Measurements from ENCODE around the gene MBD6.
"Not testable (repeated sequence)": the region's sequence is repeated elsewhere in the genome, so short reads cannot be mapped to it uniquely, and the experiment has no call there.

The MBD6 gene

GRCh38 chr12:57515408-57515933 lies 7.2 kb upstream of the MBD6 start:
- DNase-seq = no peak

- no peak for DNase-seq
Observed at GRCh38 chr12:57515934-57516541, 6.6 kb upstream of the MBD6 start.

GRCh38 chr12:57516617-57517153 lies 5.9 kb upstream of the MBD6 start:
- DNase-seq = no peak

- DNase-seq = no peak
Observed at GRCh38 chr12:57517187-57517586, 5.4 kb upstream of the MBD6 start.

- DNase-seq = not testable (repeated sequence)
Observed at GRCh38 chr12:57517718-57518117, 4.9 kb upstream of the MBD6 start.

- DNase-seq = no peak
Observed at GRCh38 chr12:57518176-57518919, 4.3 kb upstream of the MBD6 start.

GRCh38 chr12:57518920-57519795 lies 3.5 kb upstream of the MBD6 start:
- no peak for DNase-seq

GRCh38 chr12:57519796-57520052 lies 2.9 kb upstream of the MBD6 start:
- DNase-seq = peak in 1 of 2 experiments; percentile 39

- DNase-seq = peak; percentile 96 to 99
Observed at GRCh38 chr12:57520053-57520818, 2.4 kb upstream of the MBD6 start, which contains the start of gene DDIT3. Gene DDIT3 (minus strand): TSS chr12:57520514. CDS start chr12:57517406, 3,108 bp downstream.

- DNase-seq = peak in 1 of 2 experiments; percentile 48
Observed at GRCh38 chr12:57521525-57522010, 1.1 kb upstream of the MBD6 start.

GRCh38 chr12:57522887-57523705 lies 472 bp downstream of the MBD6 start:
- no peak for DNase-seq

GRCh38 chr12:57523706-57524614 lies 1.3 kb downstream of the MBD6 start:
- no peak for DNase-seq

- DNase-seq = no peak
Observed at GRCh38 chr12:57524814-57525614, 2.4 kb downstream of the MBD6 start.

GRCh38 chr12:57525615-57526383 lies 3.2 kb downstream of the MBD6 start:
- no peak for DNase-seq

- no peak for DNase-seq
Observed at GRCh38 chr12:57526477-57527126, 4.0 kb downstream of the MBD6 start.

GRCh38 chr12:57527184-57527583 lies 4.6 kb downstream of the MBD6 start:
- no peak for DNase-seq

GRCh38 chr12:57528176-57528575 lies 5.6 kb downstream of the MBD6 start:
- no peak for DNase-seq

All from NCI-H446 (cell line).